Heart left ventricle (tissue), 13 donors: Measurements from ENCODE around the gene ALPI.

Experiments used
- CTCF ChIP-seq, 12 donors: fragments of 200-600 bp; sonication (generic) in 4 of 12; IDR thresholded peaks; one replicate each; pipeline versions ENCODE4 v1.5.0 to v1.8.0; 2018 to 2022; ENCODE audit warnings: antibody characterized with exemption in 12 of 12, mild to moderate bottlenecking in 5 of 12
- POLR2A ChIP-seq, 2 donors: fragments of 450-650 bp; IDR thresholded peaks; one replicate each; pipeline ENCODE4 v1.6.1; 2017; ENCODE audit warnings: antibody characterized with exemption in 2 of 2, mild to moderate bottlenecking in 2 of 2, moderate library complexity in 2 of 2
- donor health status: ischemic (EF 13 %, LVEDD 7.1; RV severe dilation, severe dysfunction).
- donor health status: DM: no; HTN: yes; CAD: no.
- donor health status: DM: no; HTN: no; CAD: no.
- donor health status: ischemic (EF 25% LVEDD 6.9; RV normal size, moderate dysfunction).
- donor health status: ischemic (EF 25% LVEDD 5.7; RV mildly dilated, moderate dysfunction).
- donor health status: ischemic (EF 35%, LVEDD 5.7; RV mildly dilated, moderate dysfunction).
- donor health status: nonischemic (EF 11% LVEDD 7.7; RV severe dilation, severe dysfunction).
- donor health status: DM: yes; HTN: yes; CAD: no.
- donor health status: PGD.
- donor health status: ischemic (EF 29% LVEDD 5.4; RV normal size, mild dysfunction).
- donor health status: nonischemic (EF 23%, LVEDD 6.1; RV moderate dilation, normal function).

- TF ChIP-seq CTCF (IDR thresholded peaks at IDR 0.05) (no peak), POLR2A (IDR thresholded peaks at IDR 0.05) (no peak)
Measured at GRCh38 chr2:232412986-232413385, 43.0 kb upstream of the ALPI start.
